Fibroblast of villous mesenchyme (primary cell): Measurements from ENCODE around the gene LCN9. TPM values are rescaled to one million over a fixed set of nuclear protein-coding genes. Genes with fewer than 3 reads are reported as not detected.

Source experiments
- DNase-seq: peaks from one replicate; pipeline ENCODE4 v3.0.0-alpha.2; 2010; ENCODE audit warnings: low read depth
- H3K4me3 ChIP-seq: 2 replicates; pipeline ENCODE4 v1.5.1; 2011; ENCODE audit warnings: low read depth, mild to moderate bottlenecking, low read length
- total RNA-seq: library from RNA; depleted of rRNA; stranded (reverse); fragments of >200 nt; gene quantifications from 2 replicates; pipeline ENCODE4 v1.2.3, GENCODE V29; 2012
- TF ChIP-seq, protein P1 (sequence below): IDR thresholded peaks from 2 replicates; pipeline ENCODE4 v1.5.1; 2012; ENCODE audit warnings: low read depth, mild to moderate bottlenecking, low read length; ENCODE audit not compliant: insufficient read depth

LCN9 gene
- total RNA-seq, 1 donor: not detected

DNA sequence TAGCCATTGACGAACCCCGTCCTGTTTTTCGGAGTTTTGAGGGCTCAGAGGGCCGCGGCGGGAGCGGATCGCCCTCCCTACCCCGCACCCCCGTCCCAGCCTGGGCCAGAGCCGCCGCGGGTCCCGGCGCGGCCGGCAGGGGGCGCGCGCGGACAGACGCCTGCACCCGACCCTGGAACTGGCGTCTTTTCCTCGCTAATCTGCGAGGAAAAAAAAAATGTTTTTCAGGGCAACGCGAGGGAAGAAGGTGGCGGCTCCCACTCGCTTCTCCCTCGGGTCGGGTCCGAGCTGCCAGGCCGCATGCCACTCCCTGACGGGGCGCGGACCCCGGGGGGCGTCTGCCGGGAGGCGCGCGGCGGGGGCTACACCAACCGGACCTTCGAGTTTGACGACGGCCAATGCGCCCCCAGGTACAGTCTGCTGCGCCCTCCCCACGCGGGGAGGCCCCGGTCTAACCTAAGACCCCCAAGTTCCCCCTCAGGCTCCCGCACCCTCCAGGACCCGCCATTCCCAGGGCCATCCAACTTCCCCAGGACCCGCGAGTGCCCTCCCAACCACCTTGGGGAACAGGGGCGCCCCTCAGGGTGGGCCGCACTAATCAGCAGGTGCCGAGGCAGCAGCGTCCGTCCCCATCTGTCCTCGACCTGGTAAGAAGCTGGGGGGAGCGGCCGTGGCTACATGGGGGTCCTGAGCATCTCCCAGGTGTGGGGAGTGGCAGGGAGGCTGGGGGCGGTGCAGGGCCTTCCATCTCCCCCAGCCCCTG, 39.0 kb downstream of the LCN9 start, which contains the start of gene KCNT1:
Gene KCNT1 (plus strand): TSS at position 227 of the 763 bp plus-strand sequence. CDS start 74 bp downstream, at position 301.
- no peak within 1 kb of the TSS for H3K4me3 ChIP-seq
- TF ChIP-seq, protein P1, sequence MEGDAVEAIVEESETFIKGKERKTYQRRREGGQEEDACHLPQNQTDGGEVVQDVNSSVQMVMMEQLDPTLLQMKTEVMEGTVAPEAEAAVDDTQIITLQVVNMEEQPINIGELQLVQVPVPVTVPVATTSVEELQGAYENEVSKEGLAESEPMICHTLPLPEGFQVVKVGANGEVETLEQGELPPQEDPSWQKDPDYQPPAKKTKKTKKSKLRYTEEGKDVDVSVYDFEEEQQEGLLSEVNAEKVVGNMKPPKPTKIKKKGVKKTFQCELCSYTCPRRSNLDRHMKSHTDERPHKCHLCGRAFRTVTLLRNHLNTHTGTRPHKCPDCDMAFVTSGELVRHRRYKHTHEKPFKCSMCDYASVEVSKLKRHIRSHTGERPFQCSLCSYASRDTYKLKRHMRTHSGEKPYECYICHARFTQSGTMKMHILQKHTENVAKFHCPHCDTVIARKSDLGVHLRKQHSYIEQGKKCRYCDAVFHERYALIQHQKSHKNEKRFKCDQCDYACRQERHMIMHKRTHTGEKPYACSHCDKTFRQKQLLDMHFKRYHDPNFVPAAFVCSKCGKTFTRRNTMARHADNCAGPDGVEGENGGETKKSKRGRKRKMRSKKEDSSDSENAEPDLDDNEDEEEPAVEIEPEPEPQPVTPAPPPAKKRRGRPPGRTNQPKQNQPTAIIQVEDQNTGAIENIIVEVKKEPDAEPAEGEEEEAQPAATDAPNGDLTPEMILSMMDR: peak; percentile 81
- peak; percentile 23 for DNase-seq

DNA sequence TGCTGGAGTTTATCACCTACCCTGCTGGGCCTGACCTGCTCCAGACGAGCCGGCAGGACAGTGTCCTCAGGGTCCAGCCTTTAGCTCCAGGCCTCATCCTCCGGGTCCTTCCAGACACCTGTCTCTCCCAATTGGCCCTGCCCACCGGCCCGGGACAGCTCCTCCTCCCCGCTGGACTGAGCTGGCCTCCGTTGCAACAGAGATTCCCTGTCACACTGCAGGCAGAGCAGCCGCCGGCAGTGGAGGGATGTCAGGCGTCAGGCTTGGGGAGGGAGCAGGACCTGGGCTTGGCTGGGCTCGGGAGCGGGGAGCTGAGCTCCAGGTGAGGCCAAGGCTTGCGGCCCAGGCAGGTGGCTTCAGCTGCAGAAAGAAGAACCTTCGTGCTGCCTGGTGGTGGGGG, 40.6 kb downstream of the LCN9 start:
- H3K4me3 ChIP-seq: no peak overlapping the region
- TF ChIP-seq, protein P1: no peak
- DNase-seq: no peak

DNA sequence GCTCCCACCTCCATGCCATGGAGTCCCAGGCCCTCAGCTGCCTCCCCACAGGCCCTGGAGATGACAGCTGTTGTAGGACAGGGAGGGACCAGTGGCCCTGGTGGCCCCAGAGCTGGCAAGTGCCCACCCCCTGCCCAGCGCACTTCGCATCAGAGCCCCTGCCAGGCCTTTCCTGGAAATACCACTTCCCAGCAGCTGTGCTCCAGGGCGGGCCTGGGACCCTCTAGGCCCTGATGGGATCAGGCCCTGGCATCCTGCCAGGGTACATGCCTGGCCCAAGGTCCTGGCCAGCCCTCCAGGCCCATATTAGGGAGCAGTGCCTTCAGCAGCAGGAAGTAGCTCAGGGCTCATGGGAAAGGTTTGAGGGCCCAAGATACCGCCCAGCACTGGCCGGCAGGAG, 41.4 kb downstream of the LCN9 start:
- no peak overlapping the region for H3K4me3 ChIP-seq
- no peak for DNase-seq
- TF ChIP-seq, protein P1: no peak

DNA sequence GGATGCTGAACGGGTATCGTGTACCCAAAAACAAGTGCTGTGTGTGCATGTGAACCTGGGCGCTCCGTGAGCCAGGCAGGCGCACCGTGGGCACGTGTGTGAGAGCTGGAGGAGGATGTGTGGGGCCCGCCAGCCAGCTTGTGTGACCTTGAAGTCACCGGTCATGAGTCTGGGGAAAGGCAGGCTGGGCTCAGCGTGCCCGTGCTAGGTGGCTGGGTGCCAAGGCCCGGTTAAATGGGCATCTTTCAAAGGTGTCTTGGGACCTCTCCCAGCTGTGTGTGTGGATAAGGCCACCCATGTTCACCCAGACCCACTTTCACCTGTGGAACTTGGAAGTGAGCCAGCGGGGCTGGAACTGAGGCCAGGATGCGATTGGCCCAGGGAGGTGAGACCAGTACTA, 42.3 kb downstream of the LCN9 start:
- TF ChIP-seq, protein P1: no peak
- DNase-seq: no peak
- H3K4me3 ChIP-seq: no peak overlapping the region

DNA sequence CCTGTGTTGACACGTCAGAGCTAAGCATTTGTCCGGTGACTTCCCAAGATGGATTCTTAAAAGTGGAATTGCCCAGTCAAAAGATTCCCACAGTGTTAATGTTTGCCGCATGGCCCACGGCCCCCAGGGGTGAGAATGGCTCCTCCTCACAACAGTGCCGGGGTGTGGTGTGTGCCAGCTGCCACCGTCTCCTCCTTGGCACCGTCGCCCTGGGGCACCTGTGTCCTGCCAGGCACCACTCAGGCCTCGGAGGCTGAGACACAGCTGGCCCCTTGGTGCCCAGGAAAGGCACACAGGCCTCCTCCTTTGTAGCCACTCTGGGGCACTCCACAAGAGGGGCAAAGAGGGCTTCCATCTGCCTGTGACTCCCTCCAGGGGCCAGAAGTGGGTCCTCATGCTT, 43.2 kb downstream of the LCN9 start:
- TF ChIP-seq, protein P1: no peak
- DNase-seq: no peak
- H3K4me3 ChIP-seq: no peak overlapping the region

DNA sequence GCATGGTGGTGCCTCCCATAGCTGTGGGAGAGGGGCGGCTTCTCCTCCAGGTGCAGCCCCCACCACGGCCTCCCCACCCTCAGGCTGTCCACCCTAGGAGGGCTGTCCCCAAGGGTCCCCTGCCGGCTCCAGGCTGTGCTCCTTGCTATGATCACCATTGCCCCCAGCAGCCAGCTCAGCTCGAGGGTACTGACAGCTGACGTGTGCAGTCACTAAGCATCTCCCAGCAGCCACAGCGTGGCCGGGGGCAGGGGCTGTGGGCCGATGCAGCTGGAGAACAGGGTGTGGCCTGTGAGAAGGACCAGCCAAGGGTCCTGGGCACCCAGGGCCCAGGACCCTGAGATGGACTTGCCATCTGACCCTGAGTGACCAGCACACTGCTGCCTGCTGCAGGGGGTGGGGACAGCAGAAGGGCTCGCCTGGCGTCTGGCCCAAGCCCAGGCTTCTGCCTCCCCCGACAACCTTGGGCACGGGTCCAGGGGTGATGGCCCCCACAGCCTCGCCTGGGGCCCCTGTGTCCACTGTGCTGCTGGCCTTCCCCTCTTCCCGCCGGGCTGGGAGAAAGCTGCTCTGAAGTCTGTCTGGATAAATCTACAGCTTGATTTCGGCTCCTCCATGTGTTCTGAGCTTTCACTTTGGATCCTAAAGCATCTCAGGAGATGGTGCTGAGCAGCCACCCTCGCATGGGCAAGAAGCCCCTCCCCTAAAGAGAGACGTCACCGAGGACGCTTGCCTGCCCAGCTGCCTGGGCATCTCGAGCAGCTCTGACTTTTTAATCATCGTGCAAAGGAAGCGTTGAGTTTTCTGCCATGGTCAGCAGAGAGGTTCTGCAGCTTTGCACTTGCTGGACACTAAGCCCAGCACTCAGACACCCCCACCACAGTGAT, 44.4 kb downstream of the LCN9 start:
- DNase-seq: no peak
- no peak overlapping the region for H3K4me3 ChIP-seq
- TF ChIP-seq, protein P1: no peak
